ENCODE measurements around the gene LSR. TPM values are rescaled to one million over a fixed set of nuclear protein-coding genes. Genes with fewer than 3 reads are reported as not detected.
"Not testable (repeated sequence)": the region's sequence is repeated elsewhere in the genome, so short reads cannot be mapped to it uniquely, and the experiment has no call there.

Gene LSR
- total RNA-seq, 4 donors from 2014 or later = 10.4 to 30.9 (median 17.9) TPM

- ATAC-seq (ENCODE audit: low FRiP score) (no peak), DNase-seq (ENCODE audit: low spot score) (no peak)
- TF ChIP-seq CTCF (IDR thresholded peaks at IDR 0.05) = no peak
Observed at GRCh38 chr19:35236638-35237400, 12.0 kb upstream of the LSR start.

- ATAC-seq (ENCODE audit: low FRiP score); DNase-seq (ENCODE audit: low spot score): not testable (repeated sequence)
Observed at GRCh38 chr19:35239597-35239996, 9.2 kb upstream of the LSR start.

DNA sequence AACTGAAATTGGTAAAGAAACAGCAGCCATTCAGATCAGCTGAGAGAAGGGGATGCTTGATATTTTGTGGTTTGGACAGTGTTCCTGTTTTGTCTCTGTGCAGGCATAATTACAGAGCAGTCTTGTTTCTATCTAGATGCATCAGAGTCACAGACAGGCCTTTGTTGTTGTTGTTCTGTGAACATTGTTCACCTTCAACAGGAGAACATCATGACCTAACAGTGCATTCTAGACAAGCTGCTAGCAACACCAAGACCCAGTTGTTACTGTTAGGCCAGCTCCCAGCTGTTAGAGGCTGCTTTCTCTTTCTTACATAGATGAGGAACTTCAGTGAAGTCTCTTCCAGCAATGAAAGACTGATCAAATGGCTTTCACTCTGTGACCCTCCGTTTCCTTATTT lies 8.5 kb upstream of the LSR start:
- DNase-seq (ENCODE audit: low spot score) = no peak
- ATAC-seq (ENCODE audit: low FRiP score) = no peak
- no peak for TF ChIP-seq CTCF (IDR thresholded peaks at IDR 0.05)

- ATAC-seq (ENCODE audit: low FRiP score) (no peak), DNase-seq (ENCODE audit: low spot score) (no peak)
- no peak for TF ChIP-seq CTCF (IDR thresholded peaks at IDR 0.05)
Observed at GRCh38 chr19:35241417-35241816, 7.4 kb upstream of the LSR start.

DNA sequence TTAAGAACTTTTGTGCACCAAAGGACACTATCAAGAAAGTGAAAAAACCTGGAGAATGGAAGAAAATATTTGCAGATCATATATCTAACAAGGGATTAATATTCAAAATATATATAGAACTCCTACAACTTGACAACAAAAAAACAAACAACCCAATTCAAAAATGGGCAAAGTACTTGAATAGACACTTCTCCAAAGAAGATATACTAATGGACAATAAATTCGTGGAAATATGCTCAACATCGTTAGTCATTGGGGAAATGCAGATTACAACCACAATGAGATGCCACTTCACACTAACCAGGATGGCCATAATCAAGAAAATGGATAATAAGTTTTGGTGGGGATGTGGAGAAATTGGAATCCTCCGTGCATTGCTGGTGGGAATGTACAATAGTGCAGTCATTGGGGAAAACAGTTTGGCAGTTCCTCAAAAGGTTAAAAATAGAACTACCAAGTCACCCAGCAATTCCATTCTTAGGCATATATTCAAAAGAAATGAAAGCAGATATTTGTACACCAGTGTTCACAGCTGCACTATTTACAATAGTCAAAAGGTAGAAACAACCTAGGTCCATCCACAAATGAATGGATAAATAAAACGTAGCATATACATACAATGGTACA lies 2.2 kb upstream of the LSR start:
- no peak for TF ChIP-seq CTCF (IDR thresholded peaks at IDR 0.05)
- ATAC-seq (ENCODE audit: low FRiP score) (no peak), DNase-seq (ENCODE audit: low spot score) (no peak)

DNA sequence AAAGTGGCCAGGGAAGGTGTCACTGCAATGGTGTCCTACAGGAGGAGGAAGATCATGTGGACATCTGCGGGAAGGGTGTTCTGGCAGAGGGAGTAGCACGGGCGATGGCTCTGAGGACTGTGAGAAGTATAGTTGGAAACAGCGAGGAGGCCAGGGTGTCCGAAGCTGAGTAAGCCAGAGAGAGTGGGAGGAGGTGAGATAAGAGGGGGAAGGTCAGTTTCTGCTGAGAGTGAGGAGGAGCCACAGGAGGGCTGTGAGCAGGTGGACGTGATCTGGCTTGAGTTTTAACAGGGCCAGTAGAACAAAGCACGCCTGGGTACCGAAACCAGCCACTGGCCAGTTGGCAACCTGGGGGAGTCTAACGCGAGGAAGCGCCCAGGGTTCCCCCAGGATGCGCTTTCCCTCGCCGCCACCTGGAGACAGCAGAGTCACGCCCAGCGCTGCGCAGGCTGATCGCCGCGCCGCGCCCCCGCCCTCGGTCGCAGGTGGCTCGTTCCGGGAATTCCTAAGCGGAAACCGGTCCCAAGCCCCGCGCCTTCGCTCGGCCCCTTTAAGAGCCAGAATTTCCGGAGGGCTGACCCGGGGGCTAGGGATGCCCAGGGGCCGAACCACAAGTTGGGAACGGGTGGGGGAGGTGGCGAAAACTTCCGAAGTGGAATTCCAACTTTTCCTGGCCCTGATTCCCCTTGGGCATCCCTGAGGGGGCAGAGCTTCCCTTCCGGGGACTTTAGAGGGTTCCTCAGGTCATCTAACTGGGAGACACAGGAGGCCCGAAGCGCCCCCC lies 1.1 kb upstream of the LSR start:
- TF ChIP-seq CTCF (IDR thresholded peaks at IDR 0.05) = no peak
- DNase-seq (ENCODE audit: low spot score) (no peak), ATAC-seq (ENCODE audit: low FRiP score) (peak; percentile 86)

- TF ChIP-seq CTCF (IDR thresholded peaks at IDR 0.05) = no peak
- DNase-seq (ENCODE audit: low spot score) (no peak), ATAC-seq (ENCODE audit: low FRiP score) (no peak)
Observed at GRCh38 chr19:35249146-35249847, 495 bp downstream of the LSR start.
